HG02981 (cell line): ENCODE measurements around the gene MARK1.

Experiments used
- ATAC-seq: cut with Tn5 transposase; IDR thresholded peaks from one replicate; pipeline ENCODE4 v1.9.1; 2021; ENCODE audit warnings: mild to moderate bottlenecking, moderate library complexity; ENCODE audit not compliant: unreplicated experiment

Gene MARK1

DNA sequence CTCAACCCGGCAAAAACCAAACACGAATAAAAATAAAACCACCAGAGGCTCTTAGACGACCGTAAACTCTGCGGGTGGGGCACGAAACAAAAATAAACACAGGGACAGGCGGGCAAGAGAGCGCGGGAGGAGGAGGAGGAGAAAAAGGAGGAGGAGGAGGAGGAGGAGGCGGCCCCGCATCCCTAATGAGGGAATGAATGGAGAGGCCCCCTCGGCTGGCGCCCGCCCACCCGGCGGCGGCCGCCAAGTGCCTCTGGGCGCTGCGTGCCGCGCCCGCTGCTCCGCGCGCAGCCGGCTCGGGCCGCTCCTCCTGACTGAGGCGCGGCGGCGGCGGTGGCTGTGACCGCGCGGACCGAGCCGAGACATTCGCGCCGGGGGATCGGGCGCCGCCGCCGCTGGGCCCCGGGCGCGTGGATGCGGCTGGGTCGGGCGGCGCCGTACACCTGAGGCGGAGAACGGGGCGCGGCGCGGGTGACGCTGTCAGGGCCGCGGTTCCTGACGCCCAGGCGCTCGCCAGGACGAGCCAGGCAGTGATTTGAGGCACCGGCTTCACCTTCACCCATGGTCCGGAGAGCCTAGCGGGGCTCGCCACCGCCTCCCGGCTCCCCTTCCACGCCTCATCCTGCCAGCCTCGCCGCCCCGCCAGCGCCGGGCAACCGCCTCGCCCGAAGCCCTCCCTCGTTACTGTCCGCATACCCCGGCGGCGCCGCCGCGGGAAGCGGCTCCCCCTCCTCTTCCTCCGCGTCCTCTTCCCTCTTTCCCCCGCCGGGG is at the start of gene MARK1:
Gene MARK1, plus strand, starts transcription at position 229 of the 771 bp plus-strand sequence. CDS start 687 bp downstream, outside the sequence.
- ATAC-seq, result peak; percentile 60

DNA sequence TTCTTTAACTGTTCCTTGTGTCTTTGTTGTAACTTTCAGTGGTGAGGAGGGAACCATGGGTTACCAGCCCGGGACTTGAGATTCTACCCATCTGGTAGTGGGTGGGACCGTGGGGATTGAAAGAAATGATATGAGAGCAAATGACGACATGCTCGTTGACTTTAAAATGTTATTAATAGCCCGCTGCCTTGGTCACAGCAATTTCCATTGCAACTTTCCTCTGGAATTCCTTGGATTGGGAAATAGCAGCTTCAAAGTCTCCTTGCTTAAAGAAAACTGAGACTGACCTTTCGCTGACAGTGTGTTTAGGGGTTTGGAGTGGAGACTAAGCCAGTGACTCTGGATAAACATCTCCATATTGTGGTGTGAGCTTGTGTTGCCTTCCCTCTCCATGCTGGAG is 44.2 kb upstream of the MARK1 start:
- ATAC-seq, result no peak

DNA sequence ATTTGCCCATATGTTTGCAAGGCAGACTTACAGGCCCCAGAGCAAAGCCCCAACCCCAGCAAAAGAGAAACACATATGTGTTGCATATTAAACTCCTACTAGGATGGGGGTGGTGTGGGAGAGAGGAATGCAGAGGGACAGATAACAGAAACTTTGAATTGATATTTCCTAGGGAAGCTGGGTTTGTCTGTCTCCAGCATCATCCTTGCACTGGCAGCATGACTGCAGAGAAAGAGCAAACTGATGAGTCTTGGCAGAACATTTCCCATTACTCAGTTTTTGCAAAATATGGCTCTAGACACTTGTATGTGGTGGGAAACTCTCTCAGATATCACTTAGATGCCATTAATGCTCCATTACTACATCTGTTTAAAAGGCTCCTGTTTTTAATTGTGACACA is 43.8 kb upstream of the MARK1 start:
- ATAC-seq, result no peak

DNA sequence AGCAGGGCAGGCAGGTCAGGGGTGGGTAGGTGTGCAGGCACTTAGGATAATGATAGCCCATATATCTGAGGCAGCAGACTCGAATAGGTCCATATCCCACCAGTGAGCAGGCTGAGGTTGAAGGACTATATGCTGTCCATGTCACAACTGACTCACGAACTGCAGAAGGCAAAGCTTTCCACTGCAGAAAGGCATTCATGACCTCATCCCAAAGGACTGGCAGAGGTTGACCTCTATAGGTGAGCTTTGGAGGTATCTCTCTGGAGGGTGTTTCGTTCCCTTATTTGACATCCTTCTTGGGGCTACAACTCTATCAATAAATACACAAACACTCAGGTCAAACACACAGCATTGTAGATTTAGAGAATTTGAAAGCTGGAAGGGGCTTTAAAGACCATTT is 42.8 kb upstream of the MARK1 start:
- no peak for ATAC-seq

DNA sequence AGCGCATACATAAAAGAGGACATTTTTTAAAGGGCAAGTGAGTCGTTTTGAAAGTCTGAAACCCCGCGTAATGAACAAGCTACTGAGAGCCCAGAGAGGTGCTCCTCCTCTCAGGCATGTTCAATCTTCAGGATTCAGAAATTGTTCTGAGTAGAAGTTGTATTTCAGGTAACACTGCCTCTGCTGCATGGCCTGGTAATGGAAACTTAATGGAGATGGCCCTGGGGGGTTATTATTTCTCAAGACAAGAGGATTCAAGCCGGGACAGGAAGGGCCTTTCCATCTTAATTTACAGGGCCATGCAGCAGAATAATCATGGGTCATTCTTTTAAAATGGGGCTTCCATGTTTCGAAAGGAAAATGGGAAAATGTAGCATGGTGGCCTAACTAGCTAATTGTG is 42.1 kb upstream of the MARK1 start:
- ATAC-seq, result no peak

DNA sequence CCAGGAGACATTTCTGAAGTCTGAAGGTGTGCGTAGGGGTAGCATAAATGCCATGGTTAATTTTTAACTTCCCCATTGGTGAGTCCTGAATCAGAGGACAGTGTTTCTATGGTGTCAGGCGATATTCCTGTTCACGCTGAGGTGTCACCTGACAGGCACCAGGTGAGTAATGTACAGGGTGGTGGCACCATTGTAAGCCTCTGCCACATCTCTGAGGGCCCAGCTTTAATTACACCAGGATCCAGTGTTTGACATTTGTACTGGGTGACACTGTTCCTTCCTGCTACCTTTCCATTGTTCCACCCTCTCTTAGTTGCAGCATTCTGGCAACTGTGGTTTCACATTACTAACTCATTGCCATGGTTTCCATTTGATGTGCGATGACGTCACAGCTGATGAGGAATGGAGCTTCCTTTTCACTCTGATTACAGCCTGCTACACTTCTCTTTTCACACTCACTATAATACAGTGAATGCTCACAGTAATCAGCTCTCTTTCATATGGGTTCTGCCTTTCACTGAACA is 40.6 kb upstream of the MARK1 start:
- no peak for ATAC-seq

DNA sequence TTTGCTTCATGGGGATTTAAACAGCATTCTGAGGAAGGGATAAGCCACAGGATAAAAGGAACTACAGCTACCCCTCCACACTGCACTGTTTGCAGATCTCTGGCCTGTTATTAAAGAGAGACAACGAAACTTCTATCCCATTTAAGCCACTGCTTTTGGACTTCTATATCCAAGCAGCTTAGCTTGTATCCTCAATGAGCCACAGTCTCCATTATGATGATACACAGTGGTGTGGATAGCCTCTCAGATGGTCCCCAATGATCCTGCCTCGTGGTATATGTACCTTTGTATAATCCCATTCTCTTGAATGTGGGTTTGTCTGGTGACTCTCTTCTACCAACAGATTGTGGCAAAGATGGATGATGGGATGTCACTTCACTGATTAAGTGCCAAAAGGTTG is 36.0 kb upstream of the MARK1 start:
- no peak for ATAC-seq

DNA sequence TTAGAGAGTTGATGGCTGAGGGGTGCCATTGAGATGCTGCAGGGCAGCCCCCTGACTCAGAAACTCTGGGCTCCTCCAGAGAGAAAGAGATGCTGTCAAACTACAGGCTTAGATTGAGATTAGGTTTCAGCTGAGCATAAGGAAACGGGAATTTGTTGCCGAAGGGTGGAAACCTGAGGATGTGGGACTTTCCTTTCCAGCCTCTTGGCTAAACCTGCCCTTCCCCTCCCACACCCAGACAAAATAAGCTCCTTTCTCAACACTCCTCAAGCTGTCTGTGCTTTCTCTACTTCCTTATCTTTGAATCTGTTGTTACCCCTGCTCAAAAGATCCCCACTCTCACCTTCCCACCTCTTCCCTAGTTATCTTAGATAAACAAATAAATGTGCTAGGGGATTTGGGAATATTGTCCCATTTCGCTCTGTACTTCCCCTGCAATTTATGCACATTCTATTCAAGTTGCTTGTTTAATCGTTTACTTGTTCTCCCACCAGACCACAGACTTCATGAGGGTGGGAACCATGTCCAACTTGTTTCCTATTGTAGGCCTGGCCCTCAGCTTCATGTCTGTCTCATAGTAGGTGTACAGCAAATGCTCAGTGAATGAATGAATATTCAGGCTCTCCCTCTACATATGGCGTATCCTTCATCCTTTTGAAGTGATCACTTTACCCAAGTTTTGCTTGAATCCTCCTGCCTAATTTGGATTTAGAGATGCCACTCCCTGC is 30.6 kb upstream of the MARK1 start:
- no peak for ATAC-seq

DNA sequence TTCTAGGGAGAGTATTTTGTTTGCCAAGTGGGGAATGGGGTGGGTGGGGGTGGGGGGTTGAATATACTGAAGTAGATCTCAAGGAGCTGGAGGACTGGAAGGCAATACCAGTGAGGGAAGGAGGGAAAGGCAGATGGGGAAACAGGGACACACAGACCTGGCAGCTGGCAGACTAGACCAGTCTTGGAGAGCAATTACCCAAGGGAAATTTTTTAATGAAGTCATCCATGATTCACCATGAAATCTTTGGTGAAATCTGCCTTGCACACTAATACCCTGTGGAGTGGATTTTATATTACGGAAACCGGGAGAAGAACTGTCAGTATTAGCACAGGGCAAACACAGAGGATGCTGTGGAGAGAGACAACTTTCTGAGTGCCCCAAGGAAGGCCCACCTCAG is 29.7 kb upstream of the MARK1 start:
- ATAC-seq, result no peak

DNA sequence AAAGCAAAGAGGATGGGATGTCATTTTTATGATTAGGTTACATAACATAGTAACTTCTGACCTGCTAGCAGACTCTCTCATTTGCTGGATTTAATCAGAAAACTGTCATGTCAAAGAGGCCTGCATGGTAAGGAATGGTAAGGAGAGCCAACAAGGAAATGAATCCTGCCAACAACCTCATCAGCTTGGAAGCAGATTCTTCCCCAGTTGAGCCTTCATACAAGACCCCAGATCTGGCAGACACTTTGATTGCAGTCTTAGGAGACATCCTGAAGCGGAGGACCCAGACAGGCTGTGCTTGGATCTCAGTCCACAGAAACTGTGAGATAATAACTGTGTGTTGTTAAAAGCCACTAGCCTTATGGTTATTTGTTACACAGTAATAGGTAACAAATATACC is 27.6 kb upstream of the MARK1 start:
- ATAC-seq, result no peak

DNA sequence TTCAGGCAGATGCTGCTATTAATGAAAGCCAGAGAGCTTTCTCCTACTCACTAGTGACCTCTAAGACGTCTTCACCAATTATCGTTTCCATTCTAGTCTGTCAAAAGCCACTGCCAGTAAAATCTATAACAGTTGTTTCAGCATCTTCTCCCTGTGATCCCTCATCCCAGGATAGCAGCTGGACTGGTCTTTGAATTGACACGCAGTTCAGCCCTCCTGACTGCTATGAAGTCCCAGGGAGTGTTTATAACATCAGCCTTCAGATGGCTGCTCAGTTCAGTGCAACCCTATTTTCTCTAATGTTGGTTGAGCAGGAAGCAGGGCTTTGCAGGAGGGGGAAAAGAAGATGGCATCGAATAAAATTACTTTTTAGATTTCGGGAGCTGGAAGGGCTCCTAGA is 23.6 kb upstream of the MARK1 start:
- no peak for ATAC-seq

DNA sequence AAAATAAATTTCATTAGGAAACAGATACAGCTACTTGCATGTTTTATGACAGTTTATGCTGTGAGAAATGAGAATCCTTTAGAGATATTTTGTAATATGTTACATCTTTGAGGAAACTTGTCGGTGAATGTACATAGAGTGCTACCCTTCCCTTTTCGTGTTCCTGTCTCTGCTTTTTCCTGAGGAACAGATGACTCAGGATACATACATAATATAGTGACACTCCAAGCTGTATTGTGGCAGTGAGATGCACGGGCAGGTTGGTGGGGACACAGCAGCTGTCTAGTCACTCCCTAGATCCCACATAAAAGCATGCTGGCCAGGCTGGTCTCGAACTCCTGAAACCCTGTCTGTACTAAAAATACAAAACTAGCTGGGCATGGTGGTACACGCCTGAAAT is 20.9 kb upstream of the MARK1 start:
- no peak for ATAC-seq

DNA sequence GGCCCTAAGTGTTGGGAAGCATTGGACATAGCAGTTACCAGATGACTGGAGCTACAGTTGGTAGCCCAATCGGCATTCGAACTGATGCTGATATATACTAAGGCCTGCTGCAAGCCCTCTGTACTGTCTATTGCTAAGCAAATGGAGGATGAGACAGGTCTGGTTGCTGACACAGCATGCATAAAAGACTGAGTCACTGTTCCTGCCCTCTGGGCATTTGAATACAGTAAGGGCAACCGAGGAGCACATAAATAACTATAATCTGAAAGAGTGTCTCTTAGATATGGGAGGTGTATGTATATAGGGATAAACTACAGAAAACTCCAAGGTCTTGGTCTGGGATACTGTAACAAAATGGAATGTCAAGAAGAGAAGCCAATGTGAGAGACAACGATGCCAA is 16.8 kb upstream of the MARK1 start:
- no peak for ATAC-seq

DNA sequence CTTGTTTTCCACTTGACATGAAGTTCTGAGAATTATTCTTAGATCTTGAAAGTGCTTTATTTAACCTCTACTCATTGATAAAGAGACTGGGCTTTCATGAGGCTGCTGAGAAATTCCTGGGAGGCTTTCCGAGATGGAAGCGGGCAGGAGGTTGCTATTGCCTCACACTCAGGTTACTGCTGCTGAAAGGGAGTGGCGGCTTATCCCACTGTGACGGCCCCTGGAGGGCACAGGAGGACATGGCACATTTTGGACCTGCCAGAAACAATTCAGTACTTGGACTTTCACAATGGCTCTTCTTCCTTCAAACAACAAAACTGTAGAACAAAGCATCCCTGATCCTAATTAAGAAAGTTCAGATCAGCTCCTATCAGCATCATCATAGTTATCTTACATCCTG is 16.2 kb upstream of the MARK1 start:
- no peak for ATAC-seq

DNA sequence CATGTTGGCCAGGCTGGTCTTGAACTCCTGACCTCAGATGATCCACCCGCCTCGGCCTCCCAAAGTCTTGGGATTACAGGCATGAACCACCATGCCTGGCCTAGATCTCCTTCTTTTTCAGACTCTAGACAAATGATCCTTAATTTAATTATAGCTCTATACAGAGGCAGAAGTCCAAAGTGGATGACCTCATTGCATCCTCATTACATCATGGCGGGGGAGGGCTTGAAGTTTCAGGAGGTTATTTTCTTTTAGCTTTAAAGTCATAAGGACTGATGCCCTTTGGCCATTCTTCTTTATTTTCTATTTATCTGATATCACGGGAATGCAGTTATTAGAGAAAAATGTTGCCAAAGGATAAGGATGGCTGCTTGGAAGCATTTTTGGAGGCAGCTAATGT is 14.1 kb upstream of the MARK1 start:
- ATAC-seq, result no peak

DNA sequence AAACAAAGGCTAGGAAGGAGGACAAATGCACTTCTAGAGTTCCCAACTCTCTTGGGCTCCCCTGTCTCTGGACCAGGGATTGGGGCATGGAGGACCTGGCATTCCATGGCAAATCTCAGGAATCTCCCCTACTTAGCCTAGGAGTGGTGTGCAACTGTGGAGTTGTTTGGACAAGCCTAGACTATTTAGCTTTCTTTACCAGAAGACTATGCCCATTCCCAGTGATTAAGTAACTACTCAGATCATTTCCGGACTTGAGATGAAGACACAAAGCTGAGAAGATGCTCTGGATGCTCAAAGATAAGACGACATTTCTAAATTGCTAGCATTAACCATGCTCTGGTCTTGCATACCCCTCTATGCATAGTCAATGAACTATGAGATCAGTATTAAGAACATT is 13.7 kb upstream of the MARK1 start:
- ATAC-seq, result no peak

DNA sequence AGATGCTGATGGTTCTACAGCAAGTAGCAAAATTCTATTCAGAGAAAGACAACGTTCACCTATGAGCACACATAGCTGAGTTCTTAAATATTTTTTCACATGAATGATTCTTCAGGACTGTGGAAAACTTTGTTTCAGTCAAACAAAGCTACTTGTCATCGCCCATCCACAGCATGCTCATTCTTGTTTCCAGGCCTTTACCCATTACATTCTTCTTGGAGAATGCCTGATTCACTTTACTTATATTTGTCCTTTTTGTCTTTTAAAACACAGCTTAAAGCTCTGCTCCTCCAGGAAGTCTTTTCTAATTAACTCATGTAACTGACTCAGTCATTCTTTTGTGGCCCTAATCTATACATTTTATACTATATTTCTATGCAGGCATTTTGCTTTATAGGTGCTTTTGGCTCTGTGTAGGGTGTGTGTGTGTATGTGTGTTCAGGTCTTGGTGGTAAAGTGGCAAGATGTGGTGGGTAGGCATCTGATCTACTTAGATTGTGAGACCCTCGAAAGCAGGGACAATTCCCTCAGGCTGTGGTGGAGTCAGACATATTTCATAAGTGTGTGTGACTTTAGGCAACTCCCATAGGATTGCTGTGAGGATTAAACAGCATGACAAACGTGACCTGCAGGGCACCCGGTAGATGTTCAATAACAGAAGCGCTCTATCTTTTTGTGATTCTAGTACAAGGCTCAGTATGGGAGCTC is 11.8 kb upstream of the MARK1 start:
- no peak for ATAC-seq

DNA sequence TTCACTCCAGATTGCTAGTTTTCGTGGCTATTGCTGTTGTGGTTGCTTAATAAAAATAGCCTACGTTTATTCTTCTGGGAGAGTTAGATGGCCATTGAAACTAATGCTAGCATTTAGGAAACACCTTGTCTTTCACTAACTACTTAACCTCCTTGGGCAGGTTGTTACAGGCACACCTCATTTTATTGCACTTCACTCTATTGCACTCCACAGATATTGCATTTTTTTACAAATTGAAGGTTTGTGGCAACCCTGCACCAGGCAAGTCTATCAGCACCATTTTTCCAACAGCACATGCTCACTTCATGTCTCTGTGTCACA is 11.3 kb upstream of the MARK1 start:
- ATAC-seq, result no peak

DNA sequence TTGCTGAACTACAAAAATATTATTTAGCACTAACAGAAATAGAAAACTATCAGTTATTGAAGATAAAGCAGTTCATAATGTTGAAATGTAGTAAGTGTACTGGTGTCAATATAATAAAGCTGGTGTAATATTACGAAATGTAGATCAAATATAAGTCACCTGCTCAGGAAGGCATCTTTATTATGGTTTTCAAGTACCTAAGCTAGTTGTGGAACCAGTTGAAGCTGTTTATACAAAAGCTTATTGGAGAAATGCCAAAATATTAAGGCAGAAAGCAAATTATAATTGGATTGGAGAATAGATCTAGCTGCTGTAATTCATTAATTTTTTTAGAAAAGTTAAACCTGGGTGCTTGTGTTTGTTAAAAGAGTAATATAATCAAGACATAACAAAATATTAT is 6.2 kb upstream of the MARK1 start:
- ATAC-seq, result no peak

DNA sequence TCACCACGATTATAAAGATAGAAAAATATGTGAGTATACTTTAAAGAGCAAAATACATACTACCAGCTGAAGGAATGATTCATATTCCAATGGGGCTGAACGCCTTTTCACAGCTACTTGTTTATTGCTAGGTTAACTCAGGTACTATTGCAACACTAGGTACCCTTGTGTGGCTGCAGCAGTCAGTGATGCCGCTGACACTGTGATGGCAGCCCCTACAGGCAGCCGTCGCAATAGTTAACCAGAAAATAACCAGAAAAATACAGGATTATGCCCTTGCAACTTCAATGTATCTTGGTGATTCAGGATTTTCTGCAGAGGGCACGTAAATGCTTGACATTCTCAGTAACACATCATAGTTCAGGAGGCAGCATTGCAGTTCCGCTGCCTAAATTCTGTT is 1.6 kb upstream of the MARK1 start:
- ATAC-seq, result no peak

DNA sequence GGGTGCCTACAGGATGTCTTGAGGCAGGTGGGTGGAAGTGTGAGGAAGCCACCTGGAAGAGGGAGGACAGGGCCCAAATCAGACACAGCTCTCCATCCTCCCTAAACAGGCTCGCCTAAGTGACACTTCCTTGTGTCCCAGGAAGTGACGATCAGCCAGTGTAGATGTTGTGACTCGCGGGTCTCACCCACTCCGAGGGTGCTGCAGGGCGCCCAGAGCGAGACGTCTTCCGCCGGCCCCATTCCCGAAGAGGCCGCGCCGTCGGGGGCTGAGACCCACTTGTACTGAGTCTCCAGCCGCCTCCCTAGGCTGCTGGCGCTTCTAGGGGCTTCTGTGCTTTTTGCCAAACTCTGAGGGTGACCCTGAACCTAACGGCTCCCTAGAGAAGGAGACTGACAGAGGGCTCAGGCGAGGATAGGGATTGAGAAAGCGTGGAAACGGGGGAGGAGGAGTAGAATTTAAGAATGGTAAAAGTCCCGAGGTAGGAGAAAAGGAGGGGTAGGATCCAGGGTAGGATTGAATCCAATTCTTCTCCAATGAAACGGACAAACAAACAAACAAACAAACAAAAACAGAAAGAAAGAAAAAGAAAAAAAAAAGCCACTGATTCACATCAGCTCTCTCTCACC is 543 bp upstream of the MARK1 start:
- no peak for ATAC-seq
